Common myeloid progenitor, CD34-positive (primary cell): ENCODE measurements around the gene GSTA1.
"Not testable (repeated sequence)": the region's sequence is repeated elsewhere in the genome, so short reads cannot be mapped to it uniquely, and the experiment has no call there.

ENCODE experiments used
- CTCF ChIA-PET: fragments of 350-600 bp; sonication (Branson Sonifier 250); formaldehyde crosslinking; loops from one replicate; lab custom pipeline; 2021; ENCODE audit warnings: antibody characterized with exemption; lab: Charles Lee
- POLR2A ChIA-PET: fragments of 350-600 bp; sonication (Branson Sonifier 250); formaldehyde crosslinking; loops from one replicate; lab custom pipeline; 2021; ENCODE audit warnings: antibody characterized with exemption; lab: Charles Lee
- DNase-seq, 3 donors: peaks; one replicate each; pipeline versions ENCODE4 v3.0.0 to v3.0.0-alpha.2; 2013
- H3K27ac ChIP-seq, 2 experiments: 1 replicate in 1 of 2; 2 replicates in 1 of 2; pipeline ENCODE4 v1.7.0; 2013; ENCODE audit warnings: inconsistent platforms in 2 of 2, low read length in 2 of 2, mild to moderate bottlenecking in 2 of 2, low read depth in 1 of 2, moderate library complexity in 1 of 2; ENCODE audit not compliant: severe bottlenecking in 2 of 2, insufficient read depth in 1 of 2, poor library complexity in 1 of 2
- H3K27me3 ChIP-seq, 5 experiments: replicated peaks in 2 of 5; 1 replicate in 3 of 5; 2 replicates in 2 of 5; pipeline versions ENCODE4 v1.6.1 to v1.7.0; 2013; ENCODE audit warnings: low read length in 4 of 5, mild to moderate bottlenecking in 2 of 5, moderate library complexity in 2 of 5, inconsistent platforms in 1 of 5; ENCODE audit not compliant: insufficient read depth in 5 of 5, control insufficient read depth in 4 of 5
- H3K36me3 ChIP-seq, 4 experiments: 1 replicate in 2 of 4; 2 replicates in 2 of 4; pipeline versions ENCODE4 v1.6.1 to v1.7.0; 2013; ENCODE audit warnings: low read length in 3 of 4, control low read depth in 1 of 4, mild to moderate bottlenecking in 1 of 4; ENCODE audit not compliant: control insufficient read depth in 4 of 4, insufficient read depth in 4 of 4
- H3K4me1 ChIP-seq, 4 experiments: 1 replicate in 3 of 4; 2 replicates in 1 of 4; pipeline versions ENCODE4 v1.6.1 to v1.7.1; 2013; ENCODE audit warnings: low read length in 3 of 4, mild to moderate bottlenecking in 3 of 4, control low read depth in 1 of 4, inconsistent platforms in 1 of 4, moderate library complexity in 1 of 4; ENCODE audit not compliant: control insufficient read depth in 4 of 4, insufficient read depth in 4 of 4; ENCODE audit errors: control extremely low read depth in 1 of 4
- H3K4me3 ChIP-seq, 7 experiments: 1 replicate in 4 of 7; 2 replicates in 3 of 7; pipeline versions ENCODE4 v1.5.1 to v1.7.0; 2013; ENCODE audit warnings: mild to moderate bottlenecking in 7 of 7, low read length in 6 of 7, moderate library complexity in 6 of 7, inconsistent platforms in 2 of 7, low read depth in 2 of 7, control low read depth in 1 of 7; ENCODE audit not compliant: insufficient read depth in 4 of 7, control insufficient read depth in 1 of 7; ENCODE audit errors: extremely low read depth in 1 of 7
- H3K9me3 ChIP-seq, 5 experiments: 1 replicate in 4 of 5; 2 replicates in 1 of 5; pipeline versions ENCODE4 v1.6.1 to v1.7.1; 2013; ENCODE audit warnings: low read length in 4 of 5, mild to moderate bottlenecking in 2 of 5, inconsistent platforms in 1 of 5, low read depth in 1 of 5, moderate library complexity in 1 of 5; ENCODE audit not compliant: control insufficient read depth in 4 of 5, insufficient read depth in 2 of 5; ENCODE audit errors: control extremely low read depth in 1 of 5
- WGBS: methylation state at CpG from one replicate; pipeline ENCODE4 v1.1.5; 2013; ENCODE audit not compliant: insufficient coverage; 5-methylcytosine and 5-hydroxymethylcytosine counted together

Gene GSTA1

GRCh38 chr6:52834481-52834880 is 30.9 kb upstream of the GSTA1 start:
- ChIA-PET CTCF (no interaction called here), POLR2A (no interaction called here)
- peaks cover 0 to 4% (median 0%) of the 10 kb centered on the region in 5 experiments for H3K27me3 ChIP-seq
- H3K4me1 ChIP-seq, result no peaks in the 10 kb centered on the region
- no peaks in the 10 kb centered on the region for H3K9me3 ChIP-seq
- DNase-seq, result no peak
- no peaks in the 10 kb centered on the region for H3K36me3 ChIP-seq
- no peak overlapping the region for H3K27ac ChIP-seq
- no CpG with 5 or more reads among the region's 1 CpG for WGBS
- no peak overlapping the region for H3K4me3 ChIP-seq

- CTCF ChIA-PET, result interaction anchor here (0.7 kb wide), 1 partner anchor 10 kb away, joined by 3 read pairs; the partner anchor contains the start of gene GSTA5
- H3K4me3 ChIP-seq, H3K9me3 ChIP-seq, H3K36me3 ChIP-seq, H3K27me3 ChIP-seq, DNase-seq, H3K4me1 ChIP-seq, H3K27ac ChIP-seq, POLR2A ChIA-PET: not testable (repeated sequence)
- WGBS, result no CpG with 5 or more reads among the region's 4 CpGs
Measured at GRCh38 chr6:52830869-52831268, 27.3 kb upstream of the GSTA1 start.

GRCh38 chr6:52829046-52829817 is 25.6 kb upstream of the GSTA1 start:
- WGBS, result 90% methylated on average over 25 of the region's 37 CpGs

GRCh38 chr6:52828621-52829020 is 25.0 kb upstream of the GSTA1 start:
- CTCF ChIA-PET, result interaction anchor here (1.2 to 1.3 kb wide), 3 partner anchors 10 to 13 kb away, joined by 3 to 4 read pairs (median 4); no protein-coding TSS in a partner anchor
- DNase-seq, result not testable (repeated sequence)
- 95% methylated on average over 3 of the region's 4 CpGs for WGBS

More at GRCh38 chr6:52829046-52829817, 25.6 kb upstream of the GSTA1 start:
- no peaks in the 10 kb centered on the region for H3K9me3 ChIP-seq
- ChIA-PET CTCF (interaction anchor here (1.2 to 1.3 kb wide), 3 partner anchors 9 to 14 kb away, joined by 3 to 4 read pairs (median 4); no protein-coding TSS in a partner anchor), POLR2A (no interaction called here)
- H3K27me3 ChIP-seq, result no peaks in the 10 kb centered on the region
- DNase-seq, result no peak
- no peaks in the 10 kb centered on the region for H3K36me3 ChIP-seq
- H3K4me1 ChIP-seq, result no peaks in the 10 kb centered on the region
- no peak overlapping the region for H3K4me3 ChIP-seq
- H3K27ac ChIP-seq, result no peak overlapping the region

GRCh38 chr6:52827073-52827783 is 23.6 kb upstream of the GSTA1 start:
- H3K9me3 ChIP-seq, DNase-seq, H3K27ac ChIP-seq, CTCF ChIA-PET, H3K27me3 ChIP-seq, H3K36me3 ChIP-seq, H3K4me1 ChIP-seq, H3K4me3 ChIP-seq, POLR2A ChIA-PET: not testable (repeated sequence)
- no CpG with 5 or more reads among the region's 1 CpG for WGBS

More at GRCh38 chr6:52828621-52829020, 25.0 kb upstream of the GSTA1 start:
- H3K4me3 ChIP-seq, POLR2A ChIA-PET, H3K9me3 ChIP-seq, H3K4me1 ChIP-seq, H3K27me3 ChIP-seq, H3K36me3 ChIP-seq, H3K27ac ChIP-seq: not testable (repeated sequence)

GRCh38 chr6:52826513-52826912 is 22.9 kb upstream of the GSTA1 start:
- Histone ChIP-seq H3K36me3 (no peaks in the 10 kb centered on the region), H3K27me3 (no peaks in the 10 kb centered on the region), H3K4me3 (no peak overlapping the region), H3K27ac (no peak overlapping the region), H3K9me3 (peaks cover 0 to 5% (median 0%) of the 10 kb centered on the region in 5 experiments), H3K4me1 (no peaks in the 10 kb centered on the region)
- ChIA-PET CTCF (no interaction called here), POLR2A (no interaction called here)
- no peak for DNase-seq
- WGBS, result no CpG with 5 or more reads among the region's 1 CpG

GRCh38 chr6:52825900-52826459 is 22.4 kb upstream of the GSTA1 start:
- CTCF ChIA-PET, H3K36me3 ChIP-seq: not testable (repeated sequence)
- WGBS, result no CpG with 5 or more reads among the region's 4 CpGs

More at GRCh38 chr6:52825900-52826459, 22.4 kb upstream of the GSTA1 start:
- H3K27ac ChIP-seq, H3K9me3 ChIP-seq, H3K4me3 ChIP-seq, H3K4me1 ChIP-seq, DNase-seq, POLR2A ChIA-PET, H3K27me3 ChIP-seq: not testable (repeated sequence)
